GM19397 (cell line): Measurements from ENCODE around the gene PGR.
"Not testable (repeated sequence)": the region's sequence is repeated elsewhere in the genome, so short reads cannot be mapped to it uniquely, and the experiment has no call there.

ENCODE experiments used
- ATAC-seq: cut with Tn5 transposase; IDR thresholded peaks from one replicate; pipeline ENCODE4 v1.9.1; 2021; ENCODE audit warnings: mild to moderate bottlenecking, moderate library complexity; ENCODE audit not compliant: unreplicated experiment

PGR gene

GRCh38 chr11:101082813-101083212 is 46.8 kb downstream of the PGR start:
- ATAC-seq = no peak

GRCh38 chr11:101063706-101064105 is 65.9 kb downstream of the PGR start:
- no peak for ATAC-seq

DNA sequence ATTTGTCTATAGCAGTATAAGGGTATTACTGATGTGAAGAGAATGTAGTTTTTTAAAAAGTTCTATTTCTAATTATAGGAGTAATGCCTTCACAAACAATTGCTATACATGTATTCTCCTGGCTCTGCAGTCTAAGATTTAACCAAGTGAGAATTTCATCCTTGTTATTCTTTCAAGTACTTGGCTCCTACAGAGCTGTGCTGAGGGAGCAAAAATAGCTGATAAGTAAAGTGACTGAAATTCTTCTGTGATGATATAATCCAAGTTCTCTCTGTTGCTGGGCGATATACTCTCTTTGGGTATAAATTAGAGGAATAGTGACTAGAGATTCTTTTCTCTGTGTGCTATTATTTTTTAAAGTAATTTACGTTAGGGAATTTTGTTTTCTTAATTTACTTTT is 68.0 kb downstream of the PGR start:
- ATAC-seq = no peak

DNA sequence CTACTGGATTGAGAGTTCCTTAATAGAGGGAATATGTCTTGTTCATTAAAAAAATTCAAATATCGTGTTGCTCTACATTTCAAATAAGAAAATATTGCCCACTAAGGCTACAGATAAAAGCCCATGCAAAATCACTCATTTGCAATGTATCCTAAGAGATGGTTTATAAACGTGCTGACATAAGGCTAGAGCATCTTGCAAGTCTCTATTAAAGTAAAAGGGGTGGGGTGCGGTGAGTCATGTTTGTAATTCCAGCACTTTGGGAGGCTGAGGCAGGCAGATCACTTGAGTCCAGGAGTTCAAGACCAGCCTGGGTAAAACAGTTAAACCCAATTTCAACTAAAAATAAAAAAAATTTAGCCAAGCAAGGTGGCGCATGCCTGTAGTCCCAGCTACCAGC is 70.3 kb downstream of the PGR start:
- no peak for ATAC-seq

DNA sequence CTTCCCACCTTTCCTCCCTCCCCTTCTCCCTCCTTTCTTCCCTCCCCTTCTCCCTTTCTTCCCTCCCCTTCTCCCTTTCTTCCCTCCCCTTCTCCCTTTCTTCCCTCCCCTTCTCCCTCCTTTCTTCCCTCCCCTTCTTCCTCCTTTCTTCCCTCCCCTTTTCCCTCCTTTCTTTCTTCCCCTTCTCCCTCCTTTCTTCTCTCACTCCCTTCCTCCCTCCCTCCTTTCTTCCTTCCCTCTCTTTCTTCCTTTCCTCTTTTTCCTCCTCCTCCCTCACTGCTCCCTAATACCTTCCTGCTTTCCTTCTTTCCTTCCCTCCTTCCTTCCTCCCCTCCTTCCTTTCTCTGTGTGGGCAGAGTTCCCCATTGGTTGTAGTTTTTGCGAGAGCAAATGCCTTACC is 76.1 kb downstream of the PGR start:
- no peak for ATAC-seq

- no peak for ATAC-seq
Measured at GRCh38 chr11:101051677-101052076, 77.9 kb downstream of the PGR start.

DNA sequence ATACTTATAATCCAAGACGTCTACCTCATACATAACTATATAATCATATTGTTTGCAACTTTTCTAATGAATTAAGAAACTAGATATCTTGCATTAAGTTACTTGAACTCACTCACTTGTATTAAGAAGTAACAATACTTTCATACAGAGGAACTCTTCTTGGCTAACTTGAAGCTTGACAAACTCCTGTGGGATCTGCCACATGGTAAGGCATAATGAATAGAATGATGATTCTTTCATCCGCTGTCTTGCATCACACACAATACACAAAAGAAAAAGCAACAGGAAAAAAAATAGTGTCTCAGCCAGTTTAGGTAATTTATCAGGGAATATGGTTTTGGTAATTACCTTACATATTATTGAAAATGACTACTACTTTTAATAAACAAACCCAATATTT is 79.8 kb downstream of the PGR start:
- ATAC-seq = no peak

GRCh38 chr11:101049123-101049522 is 80.5 kb downstream of the PGR start:
- ATAC-seq = no peak

- ATAC-seq = no peak
Measured at GRCh38 chr11:101048479-101048878, 81.1 kb downstream of the PGR start.

- ATAC-seq = no peak
Measured at GRCh38 chr11:101046947-101047346, 82.7 kb downstream of the PGR start.

DNA sequence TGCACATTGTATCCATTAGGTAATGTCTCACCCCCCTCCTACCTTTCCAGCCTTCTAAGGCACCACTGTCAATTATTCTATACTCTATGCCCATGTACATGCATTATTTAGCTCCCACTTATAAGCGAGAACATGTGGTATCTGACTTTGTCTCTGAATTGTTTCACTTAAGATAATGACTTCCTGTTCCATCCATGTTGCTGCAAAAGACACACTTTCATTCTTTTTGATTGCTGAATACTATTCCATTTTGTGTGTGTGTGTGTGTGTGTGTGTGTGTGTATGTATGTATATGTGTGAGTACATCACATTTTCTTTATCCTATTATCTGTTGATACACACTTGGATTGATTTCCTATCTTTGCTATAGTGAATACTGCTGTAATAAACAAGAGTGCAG is 84.2 kb downstream of the PGR start:
- ATAC-seq = no peak

- ATAC-seq = no peak
Measured at GRCh38 chr11:101043940-101044339, 85.7 kb downstream of the PGR start.

- ATAC-seq = no peak
Measured at GRCh38 chr11:101035872-101036271, 93.7 kb downstream of the PGR start.

GRCh38 chr11:101034076-101034475 is 95.5 kb downstream of the PGR start:
- no peak for ATAC-seq

DNA sequence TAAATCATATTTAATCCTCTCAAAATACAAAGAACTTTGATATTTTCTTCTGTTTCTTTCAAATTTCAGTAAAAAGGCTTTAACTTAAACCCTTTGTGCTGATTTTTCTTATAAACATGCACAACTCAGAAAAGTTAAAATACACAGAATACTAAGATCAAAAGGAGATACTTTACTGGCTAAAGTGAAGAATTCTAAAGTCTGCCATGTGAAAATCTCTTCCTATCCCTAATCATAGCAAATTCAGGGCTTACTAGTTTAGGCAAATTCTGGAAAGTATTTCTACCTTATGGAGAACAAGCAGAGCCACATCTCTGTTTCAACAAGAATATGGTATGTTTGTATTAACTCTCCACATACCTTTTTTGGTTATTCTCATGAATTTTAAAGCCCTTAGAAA is 96.6 kb downstream of the PGR start:
- ATAC-seq = no peak

DNA sequence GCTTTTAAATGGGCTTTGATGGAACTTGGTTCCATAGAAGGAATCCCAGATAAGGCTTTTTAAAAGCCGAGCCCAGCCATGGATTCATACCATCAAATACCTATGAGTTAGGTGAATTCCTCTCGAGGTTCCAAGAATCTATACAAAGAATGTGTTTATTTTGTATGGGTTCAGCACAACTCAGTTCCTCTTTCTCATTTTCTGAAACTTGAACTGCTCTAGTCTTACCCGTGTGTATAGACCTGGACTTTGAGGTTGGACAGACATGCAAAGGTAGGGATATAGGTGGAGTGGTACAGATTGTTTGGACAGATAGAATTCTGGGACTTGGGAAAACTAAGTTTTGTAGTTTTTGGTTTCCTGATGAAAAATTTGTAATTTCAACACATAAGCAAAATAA is 97.9 kb downstream of the PGR start:
- ATAC-seq = no peak

GRCh38 chr11:101030692-101031091 is 98.9 kb downstream of the PGR start:
- no peak for ATAC-seq

GRCh38 chr11:101030015-101030414 is 99.6 kb downstream of the PGR start:
- ATAC-seq = no peak

GRCh38 chr11:101028644-101029043 is 101.0 kb downstream of the PGR start:
- no peak for ATAC-seq

DNA sequence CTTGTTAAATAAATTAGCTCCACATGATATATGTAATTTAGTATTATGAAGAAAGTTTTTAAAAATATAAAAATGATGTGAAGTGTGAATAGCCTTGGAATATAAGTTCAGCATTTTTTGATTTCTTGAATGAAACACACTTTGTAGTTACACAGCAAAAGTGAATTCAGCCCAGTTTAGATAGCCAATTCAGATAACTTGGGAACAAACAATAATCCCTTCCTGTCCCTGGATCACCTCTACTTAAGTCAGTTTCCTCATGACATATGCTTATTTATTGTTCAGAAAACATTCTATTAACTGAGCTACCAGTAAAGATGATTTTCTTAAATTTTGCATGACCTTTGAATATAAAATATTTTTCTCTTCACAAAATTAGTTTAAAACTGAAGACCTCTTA is 107.4 kb downstream of the PGR start:
- no peak for ATAC-seq

- no peak for ATAC-seq
Measured at GRCh38 chr11:101019870-101020269, 109.7 kb downstream of the PGR start.

DNA sequence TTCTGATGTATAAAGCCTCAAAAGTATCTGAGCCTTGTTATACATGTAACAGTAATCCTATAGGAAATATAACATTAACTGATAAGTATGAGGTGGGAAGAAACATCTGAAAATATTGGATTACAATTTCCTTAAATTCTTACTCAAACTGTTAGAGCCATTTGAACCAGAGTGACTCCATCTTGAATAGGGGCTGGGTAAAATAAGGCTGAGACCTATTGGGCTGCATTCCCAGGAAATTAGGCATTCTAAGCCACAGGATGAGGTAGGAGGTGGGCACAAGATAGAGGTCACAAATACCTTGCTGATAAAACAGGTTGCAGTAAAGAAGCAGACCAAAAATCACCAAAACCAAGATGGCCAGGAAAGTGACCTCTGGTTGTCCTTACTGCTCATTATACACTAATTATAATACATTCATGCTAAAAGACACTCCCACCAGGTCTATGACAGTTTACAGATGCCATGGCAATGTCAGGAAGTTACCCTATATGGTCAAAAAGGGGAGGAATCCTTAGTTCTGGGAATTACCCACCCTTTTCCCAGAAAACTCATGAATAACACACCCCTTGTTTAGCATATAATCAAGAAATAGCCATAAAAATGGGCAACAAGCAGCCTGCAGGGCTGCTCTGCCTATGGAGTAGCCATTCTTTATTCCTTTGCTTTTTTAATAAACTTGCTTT is 114.9 kb downstream of the PGR start:
- ATAC-seq = no peak

GRCh38 chr11:101013702-101014101 is 115.9 kb downstream of the PGR start:
- not testable (repeated sequence) for ATAC-seq
